OCI-LY1 (cell line): ENCODE measurements around the gene TNFRSF11A.

Experiments
- H2AFZ ChIP-seq: fragments of 200-600 bp; sonication (generic), shearing (Covaris generic); 2 replicates; pipeline ENCODE4 v1.6.0; 2014; ENCODE audit warnings: antibody characterized with exemption, mild to moderate bottlenecking, low read length
- H3F3A ChIP-seq: fragments of 200-600 bp; sonication (generic), shearing (Covaris generic); 2 replicates; pipeline ENCODE4 v1.6.0; 2014; ENCODE audit warnings: mild to moderate bottlenecking, antibody characterized with exemption, low read length, moderate library complexity; ENCODE audit not compliant: insufficient read depth
- H3K27ac ChIP-seq: fragments of 200-600 bp; sonication (generic); 2 replicates; pipeline ENCODE4 v1.5.1; 2014; ENCODE audit warnings: low read length, mixed run types, mild to moderate bottlenecking, low read depth; ENCODE audit not compliant: poor library complexity, severe bottlenecking
- H3K27me3 ChIP-seq: fragments of 200-600 bp; sonication (generic); 2 replicates; pipeline ENCODE4 v1.6.0; 2014; ENCODE audit warnings: antibody characterized with exemption, mild to moderate bottlenecking, low read length, moderate library complexity; ENCODE audit not compliant: insufficient read depth
- H3K36me3 ChIP-seq: fragments of 200-600 bp; sonication (generic); 2 replicates; pipeline ENCODE4 v1.6.1; 2014; ENCODE audit warnings: mild to moderate bottlenecking, antibody characterized with exemption, low read length, moderate library complexity, mixed read lengths; ENCODE audit not compliant: insufficient read depth
- H3K4me1 ChIP-seq: fragments of 200-600 bp; sonication (generic); 2 replicates; pipeline ENCODE4 v1.5.1; 2014; ENCODE audit warnings: mild to moderate bottlenecking, low read length, moderate library complexity; ENCODE audit not compliant: insufficient read depth, severe bottlenecking
- H3K4me2 ChIP-seq: fragments of 200-600 bp; sonication (generic), shearing (Covaris generic); 2 replicates; pipeline ENCODE4 v1.6.1; 2014; ENCODE audit warnings: low read length
- H3K4me3 ChIP-seq: fragments of 200-600 bp; sonication (generic); 2 replicates; pipeline ENCODE4 v1.5.1; 2014; ENCODE audit warnings: low read length, low read depth, mild to moderate bottlenecking, mixed read lengths; ENCODE audit not compliant: poor library complexity, severe bottlenecking
- H3K79me2 ChIP-seq: fragments of 200-600 bp; shearing (Covaris generic); 2 replicates; pipeline ENCODE4 v1.6.1; 2016; ENCODE audit warnings: mixed run types, low read length, mixed read lengths; ENCODE audit not compliant: insufficient read depth
- H3K9ac ChIP-seq: fragments of 200-600 bp; sonication (generic), shearing (Covaris generic); 2 replicates; pipeline ENCODE4 v1.6.1; 2014; ENCODE audit warnings: mild to moderate bottlenecking, low read length, mixed read lengths
- H3K9me2 ChIP-seq: fragments of 200-600 bp; sonication (generic), shearing (Covaris generic); 2 replicates; pipeline ENCODE4 v1.6.1; 2014; ENCODE audit warnings: low read depth, mild to moderate bottlenecking, low read length, mixed read lengths
- H3K9me3 ChIP-seq: fragments of 200-600 bp; shearing (Covaris generic); 2 replicates; pipeline ENCODE4 v1.6.1; 2014; ENCODE audit warnings: low read length, mixed read lengths
- H4K20me1 ChIP-seq: fragments of 200-600 bp; sonication (generic), shearing (Covaris generic); 2 replicates; pipeline ENCODE4 v1.6.0; 2016; ENCODE audit warnings: mild to moderate bottlenecking, low read length; ENCODE audit not compliant: insufficient read depth
- CTCF ChIP-seq: fragments of 200-600 bp; sonication (generic), shearing (Covaris generic); IDR thresholded peaks from 2 replicates; pipeline ENCODE4 v1.5.1; 2017; ENCODE audit warnings: mild to moderate bottlenecking, antibody characterized with exemption, low read length, moderate library complexity, mixed read lengths
- EZH2 ChIP-seq: fragments of 200-600 bp; sonication (generic), shearing (Covaris generic); IDR thresholded peaks from 2 replicates; pipeline ENCODE4 v1.8.0; 2017; ENCODE audit warnings: borderline replicate concordance, mixed run types, mild to moderate bottlenecking, antibody characterized with exemption, low read length, moderate library complexity, mixed read lengths

The TNFRSF11A gene

DNA sequence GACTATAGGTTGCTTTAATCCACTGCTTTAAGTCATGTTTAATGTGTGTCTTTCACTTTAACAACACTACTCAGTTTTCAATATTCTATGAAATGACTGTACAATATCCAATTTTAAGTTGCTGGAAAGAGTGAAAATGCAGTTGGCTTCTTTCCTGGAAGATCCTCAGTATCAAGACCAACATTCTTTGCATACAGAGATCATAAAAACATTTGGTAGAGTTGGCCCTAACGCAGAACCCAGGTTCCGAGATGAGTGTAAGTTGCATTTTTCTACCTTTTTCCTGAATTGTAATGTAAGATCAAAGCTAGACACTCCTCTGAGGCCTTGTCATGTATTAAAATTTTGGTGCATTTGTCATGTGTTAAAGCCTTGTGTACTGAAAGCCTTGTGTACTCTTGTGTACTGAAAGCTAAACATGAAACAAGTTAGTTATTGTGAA is 42.9 kb upstream of the TNFRSF11A start:
- H2AFZ ChIP-seq, result no peak overlapping the region
- H3K27ac ChIP-seq, result no peak overlapping the region
- no peaks in the 10 kb centered on the region for H3K9me2 ChIP-seq
- H3K9me3 ChIP-seq, result no peaks in the 10 kb centered on the region
- H3K79me2 ChIP-seq, result no peaks in the 10 kb centered on the region
- no peaks in the 10 kb centered on the region for H3F3A ChIP-seq
- H3K4me2 ChIP-seq, result no peak overlapping the region
- H3K36me3 ChIP-seq, result peaks cover 47% of the 10 kb centered on the region
- no peaks in the 10 kb centered on the region for H4K20me1 ChIP-seq
- H3K9ac ChIP-seq, result no peak overlapping the region
- H3K4me1 ChIP-seq, result no peaks in the 10 kb centered on the region
- no peak overlapping the region for H3K4me3 ChIP-seq
- no peak for TF ChIP-seq CTCF
- no peak for TF ChIP-seq EZH2
- H3K27me3 ChIP-seq, result no peaks in the 10 kb centered on the region

GRCh38 chr18:62284637-62285036 is 40.5 kb upstream of the TNFRSF11A start:
- Histone ChIP-seq H3K9me2 (no peaks in the 10 kb centered on the region), H3K27me3 (no peaks in the 10 kb centered on the region), H3K4me1 (peaks cover 12% of the 10 kb centered on the region), H3K4me2 (no peak overlapping the region), H3F3A (0 out of 2 replicates have a peak, but pooled peaks cover 3% of the 10 kb centered on the region), H4K20me1 (no peaks in the 10 kb centered on the region), H3K9me3 (no peaks in the 10 kb centered on the region), H3K27ac (no peak overlapping the region), H3K36me3 (peaks cover 50% of the 10 kb centered on the region; the same call in 1 of the 2 replicates), H3K9ac (no peak overlapping the region), H2AFZ (no peak overlapping the region), H3K79me2 (no peaks in the 10 kb centered on the region), H3K4me3 (no peak overlapping the region)
- TF ChIP-seq CTCF (no peak), EZH2 (no peak)

DNA sequence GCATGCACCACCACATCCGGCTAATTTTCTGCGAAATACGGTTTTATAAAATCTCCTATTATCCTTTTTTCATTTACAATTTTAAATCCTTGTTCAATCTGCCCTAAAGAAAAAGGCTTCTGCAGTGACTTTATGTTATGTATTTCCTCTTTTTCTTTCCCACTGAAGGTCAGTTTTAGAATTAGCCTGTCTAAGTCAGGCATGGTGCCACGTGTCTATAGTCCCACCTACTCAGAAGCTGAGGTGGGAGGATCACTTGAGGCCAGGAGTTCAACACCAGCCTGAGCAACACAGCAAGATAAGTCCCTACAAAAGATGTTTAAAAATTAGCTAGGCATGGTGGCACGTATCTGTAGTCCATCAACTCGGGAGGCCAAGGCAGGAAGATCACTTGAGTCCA is 39.8 kb upstream of the TNFRSF11A start:
- Histone ChIP-seq H3F3A (0 out of 2 replicates have a peak, but pooled peaks cover 3% of the 10 kb centered on the region), H2AFZ (no peak overlapping the region), H3K9ac (no peak overlapping the region), H3K9me2 (no peaks in the 10 kb centered on the region), H3K9me3 (no peaks in the 10 kb centered on the region), H3K4me1 (peaks cover 12% of the 10 kb centered on the region), H3K27ac (no peak overlapping the region), H3K36me3 (peaks cover 47% of the 10 kb centered on the region; the same call in 1 of the 2 replicates), H3K79me2 (no peaks in the 10 kb centered on the region), H3K4me2 (no peak overlapping the region), H3K4me3 (no peak overlapping the region), H4K20me1 (no peaks in the 10 kb centered on the region), H3K27me3 (no peaks in the 10 kb centered on the region)
- no peak for TF ChIP-seq EZH2
- TF ChIP-seq CTCF, result no peak
